GM12878 (cell line): ENCODE data around the gene TENT4B. TPM values are rescaled to one million over a fixed set of nuclear protein-coding genes. Genes with fewer than 3 reads are reported as not detected.

ENCODE experiments used
- ATAC-seq: fragments of 200-7000 bp; cut with Tn5 transposase; 3 replicates; pipeline ENCODE4 v1.9.1; 2020; ENCODE audit warnings: mild to moderate bottlenecking, moderate library complexity
- BruUV-seq: library from RNA; stranded (reverse); fragments of 400-500 nt; replicated peaks from 2 replicates; lab custom pipeline; 2021; lab: Mats Ljungman, UMichigan
- CTCF ChIA-PET: fragments of 300-600 bp; sonication (Branson Sonifier 250); formaldehyde crosslinking; extraction: SDS; loops from one replicate; lab custom pipeline; 2021; ENCODE audit warnings: inconsistent platforms; lab: Yijun Ruan, JAX
- POLR2A ChIA-PET: fragments of 350-600 bp; formaldehyde crosslinking; extraction: SDS; loops from one replicate; lab custom pipeline; 2021; ENCODE audit warnings: inconsistent platforms; lab: Charles Lee
- RAD21 ChIA-PET: fragments of 300-600 bp; sonication (Branson Sonifier 250); formaldehyde crosslinking; loops from one replicate; lab custom pipeline; 2023; ENCODE audit warnings: antibody characterized with exemption; ENCODE audit not compliant: unreplicated experiment; lab: Charles Lee
- SMC1A ChIA-PET: fragments of 300-600 bp; sonication (Branson Sonifier 250); formaldehyde crosslinking; loops from one replicate; lab custom pipeline; 2023; ENCODE audit not compliant: unreplicated experiment, uncharacterized antibody; lab: Charles Lee
- DNase-seq: peaks from one replicate; pipeline ENCODE4 v3.0.0-alpha.2; 2011; ENCODE audit warnings: low read depth, low spot score
- FAIRE-seq: peaks from 3 replicates; lab custom pipeline; 2011; peaks lifted over from hg19 to GRCh38; lab: Jason Lieb, UNC
- H2AFZ ChIP-seq: 2 replicates; pipeline ENCODE4 v1.6.0; 2011; ENCODE audit warnings: low read depth, low read length, control low read depth; ENCODE audit not compliant: control insufficient read depth
- H3K27ac ChIP-seq: 2 replicates; pipeline ENCODE4 v1.5.1; 2011; ENCODE audit warnings: control low read depth; ENCODE audit not compliant: control insufficient read depth, insufficient read depth
- H3K27me3 ChIP-seq, 2 experiments: replicated peaks in 1 of 2; 2 replicates each; pipeline versions ENCODE4 v1.6.0 to v1.6.1; 2011; ENCODE audit warnings: low read length in 1 of 2; ENCODE audit not compliant: control insufficient read depth in 2 of 2, insufficient read depth in 2 of 2
- H3K36me3 ChIP-seq, 2 experiments: 2 replicates each; pipeline ENCODE4 v1.5.1; 2011; ENCODE audit warnings: low read length in 1 of 2; ENCODE audit not compliant: control insufficient read depth in 2 of 2, insufficient read depth in 2 of 2
- H3K4me1 ChIP-seq: 2 replicates; pipeline ENCODE4 v1.6.1; 2011; ENCODE audit warnings: mild to moderate bottlenecking, low read length, moderate library complexity, mixed read lengths; ENCODE audit not compliant: control insufficient read depth, insufficient read depth
- H3K4me2 ChIP-seq: 2 replicates; pipeline ENCODE4 v1.6.0; 2011; ENCODE audit warnings: control low read depth; ENCODE audit not compliant: control insufficient read depth, insufficient read depth
- H3K4me3 ChIP-seq: fragments of 200-600 bp; sonication (generic); 2 replicates; pipeline ENCODE4 v1.5.1; 2016
- H3K79me2 ChIP-seq: 2 replicates; pipeline ENCODE4 v1.6.0; 2011; ENCODE audit warnings: low read length; ENCODE audit not compliant: control insufficient read depth, insufficient read depth
- H3K9ac ChIP-seq: 2 replicates; pipeline ENCODE4 v1.8.0; 2011; ENCODE audit warnings: low read length, control low read depth, mixed read lengths; ENCODE audit not compliant: control insufficient read depth, insufficient read depth
- H3K9me3 ChIP-seq: replicated peaks from 3 replicates; pipeline ENCODE4 v1.5.1; 2011; ENCODE audit warnings: mild to moderate bottlenecking, low read length; ENCODE audit not compliant: control insufficient read depth, insufficient read depth
- H4K20me1 ChIP-seq: 2 replicates; pipeline ENCODE4 v1.6.0; 2011; ENCODE audit not compliant: control insufficient read depth, insufficient read depth
- BRCA1 ChIP-seq: IDR thresholded peaks from 2 replicates; pipeline ENCODE4 v1.6.1; 2011; ENCODE audit warnings: low read depth, low read length, improper control_type of control experiment
- CHD4 ChIP-seq: fragments of 200-600 bp; sonication (generic); IDR thresholded peaks from 2 replicates; pipeline ENCODE4 v1.6.1; 2016; ENCODE audit warnings: mild to moderate bottlenecking
- CREB1 ChIP-seq: IDR thresholded peaks from 2 replicates; pipeline ENCODE4 v1.6.1; 2012; ENCODE audit warnings: low read depth, mild to moderate bottlenecking, inconsistent platforms
- EGR1 ChIP-seq, 2 experiments: IDR thresholded peaks; 1 replicate in 1 of 2; 2 replicates in 1 of 2; pipeline ENCODE4 v1.6.1; 2011 to 2012; ENCODE audit warnings: low read depth in 2 of 2, low read length in 2 of 2, borderline replicate concordance in 1 of 2, mild to moderate bottlenecking in 1 of 2, moderate library complexity in 1 of 2
- FOS ChIP-seq: IDR thresholded peaks from 3 replicates; pipeline ENCODE4 v1.6.1; 2011; ENCODE audit warnings: borderline replicate concordance; ENCODE audit not compliant: insufficient read length; ENCODE audit errors: extremely low read depth
- HDAC2 ChIP-seq: fragments of 200-600 bp; sonication (generic); IDR thresholded peaks from 2 replicates; pipeline ENCODE4 v1.6.1; 2017
- LARP7 ChIP-seq: fragments of 450-650 bp; IDR thresholded peaks from 2 replicates; pipeline ENCODE4 v1.6.1; 2017; ENCODE audit warnings: mild to moderate bottlenecking
- NR2C2 ChIP-seq: IDR thresholded peaks from 2 replicates; pipeline ENCODE4 v1.6.1; 2011; ENCODE audit warnings: borderline replicate concordance, low read depth; ENCODE audit not compliant: control insufficient read depth, insufficient read length
- PKNOX1 ChIP-seq: fragments of 450-650 bp; IDR thresholded peaks from 2 replicates; pipeline ENCODE4 v1.6.1; 2016; ENCODE audit warnings: mild to moderate bottlenecking
- POLR2AphosphoS2 ChIP-seq: IDR thresholded peaks from 2 replicates; pipeline ENCODE4 v1.6.1; 2011; ENCODE audit warnings: low read depth, mild to moderate bottlenecking, low read length, improper control_type of control experiment, moderate library complexity
- POU2F2 ChIP-seq: IDR thresholded peaks from 3 replicates; pipeline ENCODE4 v1.6.1; 2011; ENCODE audit warnings: low read depth, mild to moderate bottlenecking, low read length, borderline replicate concordance
- RAD51 ChIP-seq: fragments of 450-650 bp; IDR thresholded peaks from 2 replicates; pipeline ENCODE4 v1.6.1; 2016; ENCODE audit warnings: moderate library complexity, mild to moderate bottlenecking, inconsistent platforms
- RBBP5 ChIP-seq: fragments of 200-600 bp; sonication (generic); conservative IDR thresholded peaks from 2 replicates; pipeline ENCODE4 v1.6.1; 2016
- SMARCA5 ChIP-seq: fragments of 450-650 bp; IDR thresholded peaks from 2 replicates; pipeline ENCODE4 v1.6.1; 2017; ENCODE audit warnings: mild to moderate bottlenecking
- SRF ChIP-seq, 2 experiments: IDR thresholded peaks; 2 replicates each; pipeline ENCODE4 v1.6.1; 2011; ENCODE audit warnings: low read depth in 2 of 2, low read length in 2 of 2, mild to moderate bottlenecking in 1 of 2, moderate library complexity in 1 of 2
- ZBED1 ChIP-seq: IDR thresholded peaks from 2 replicates; pipeline ENCODE4 v1.6.1; 2016; ENCODE audit warnings: borderline replicate concordance
- WGBS: methylation state at CpG from one replicate; pipeline ENCODE4 v1.1.6; 2016; ENCODE audit warnings: low lambda C conversion rate; ENCODE audit not compliant: insufficient replicate concordance, insufficient coverage; ENCODE audit errors: missing lambda C conversion rate; 5-methylcytosine and 5-hydroxymethylcytosine counted together
- in situ Hi-C: fragments of 300-500 bp; cut with MboI; formaldehyde crosslinking; loops from 9 replicates; pipeline ENCODE4 v1.14.3; 2018; ENCODE audit warnings: mixed read lengths
- intact Hi-C: fragments of 100-400 bp; cut with micrococcal nuclease; formaldehyde crosslinking; loops from one replicate; pipeline ENCODE4 v1.14.2; 2022; ENCODE audit not compliant: unreplicated experiment
- polyA plus RNA-seq, 11 experiments: library from polyadenylated mRNA; depleted of rRNA in 4 of 11; unstranded in 6 of 11; stranded (reverse) in 5 of 11; fragments of >200 nt; fragmentation: Nextera tagmentation in 4 of 11; fragmentation: Illumina TruSeq in 1 of 11; extraction: Ambion mirVana in 4 of 11; extraction: Trizol in 1 of 11; gene quantifications; 1 replicate in 1 of 11; 2 replicates in 10 of 11; pipeline versions ENCODE4 v1.2.1 to v1.2.3, GENCODE V29; 2011 to 2016; ENCODE audit warnings: inconsistent platforms in 2 of 11, missing spikeins in 2 of 11, low read depth in 1 of 11
- total RNA-seq, 4 experiments: library from RNA; depleted of rRNA in 3 of 4; stranded (reverse); fragments of >200 nt in 3 of 4; fragmentation: Illumina TruSeq in 1 of 4; extraction: Trizol in 1 of 4; gene quantifications; 2 replicates each; pipeline versions ENCODE4 v1.2.1 to v1.2.3, GENCODE V29; 2013 to 2021
- TF ChIP-seq, protein P1 (sequence below): fragments of 450-650 bp; IDR thresholded peaks from 2 replicates; pipeline ENCODE4 v1.6.1; 2017; ENCODE audit warnings: mild to moderate bottlenecking, moderate library complexity

The TENT4B gene
- total and polyA plus RNA-seq, 10 of the 15 experiments (the other 5 are each of a cell fraction or from before 2014, with no cell fraction given) = 4.4 to 16.7 (median 10.8) TPM

GRCh38 chr16:50121721-50122445 lies 31.2 kb upstream of the TENT4B start (continued):
- TF ChIP-seq POU2F2 (peak; percentile 85; the same call in 2 of the 3 replicates), EGR1 (IDR thresholded peaks at IDR 0.05; ENCODE audit: borderline replicate concordance in 1 of 2, low read depth in 2 of 2, low read length in 2 of 2) (no peak), RBBP5 (no peak), FOS (no peak), NR2C2 (no peak)

GRCh38 chr16:50123417-50123816 lies 29.7 kb upstream of the TENT4B start:
- no peak overlapping the region for H3K9ac ChIP-seq
- 89% methylated on average over 1 of the region's 1 CpG for WGBS
- in situ Hi-C loops = no loop called here
- intact Hi-C loops = no loop called here
- H3K9me3 ChIP-seq = peaks cover 1% of the 10 kb centered on the region; the same call in 1 of the 3 replicates
- POLR2A ChIA-PET = interaction anchor here (3.4 kb wide), 1 partner anchor 28 kb away, joined by 18 read pairs; no protein-coding TSS in a partner anchor
- RAD21 ChIA-PET = no interaction called here
- H3K27ac ChIP-seq = no peak overlapping the region
- H3K36me3 ChIP-seq = no peaks in the 10 kb centered on the region
- no peak for ATAC-seq
- no peak overlapping the region for H3K4me3 ChIP-seq
- TF ChIP-seq HDAC2 (no peak), ZBED1 (no peak), BRCA1 (no peak), PKNOX1 (no peak), SMARCA5 (no peak), CREB1 (no peak), LARP7 (no peak), RAD51 (no peak), SRF (IDR thresholded peaks at IDR 0.05; ENCODE audit: low read depth in 2 of 2, low read length in 2 of 2) (no peak), CHD4 (no peak), POLR2AphosphoS2 (no peak)
- TF ChIP-seq, protein P1, sequence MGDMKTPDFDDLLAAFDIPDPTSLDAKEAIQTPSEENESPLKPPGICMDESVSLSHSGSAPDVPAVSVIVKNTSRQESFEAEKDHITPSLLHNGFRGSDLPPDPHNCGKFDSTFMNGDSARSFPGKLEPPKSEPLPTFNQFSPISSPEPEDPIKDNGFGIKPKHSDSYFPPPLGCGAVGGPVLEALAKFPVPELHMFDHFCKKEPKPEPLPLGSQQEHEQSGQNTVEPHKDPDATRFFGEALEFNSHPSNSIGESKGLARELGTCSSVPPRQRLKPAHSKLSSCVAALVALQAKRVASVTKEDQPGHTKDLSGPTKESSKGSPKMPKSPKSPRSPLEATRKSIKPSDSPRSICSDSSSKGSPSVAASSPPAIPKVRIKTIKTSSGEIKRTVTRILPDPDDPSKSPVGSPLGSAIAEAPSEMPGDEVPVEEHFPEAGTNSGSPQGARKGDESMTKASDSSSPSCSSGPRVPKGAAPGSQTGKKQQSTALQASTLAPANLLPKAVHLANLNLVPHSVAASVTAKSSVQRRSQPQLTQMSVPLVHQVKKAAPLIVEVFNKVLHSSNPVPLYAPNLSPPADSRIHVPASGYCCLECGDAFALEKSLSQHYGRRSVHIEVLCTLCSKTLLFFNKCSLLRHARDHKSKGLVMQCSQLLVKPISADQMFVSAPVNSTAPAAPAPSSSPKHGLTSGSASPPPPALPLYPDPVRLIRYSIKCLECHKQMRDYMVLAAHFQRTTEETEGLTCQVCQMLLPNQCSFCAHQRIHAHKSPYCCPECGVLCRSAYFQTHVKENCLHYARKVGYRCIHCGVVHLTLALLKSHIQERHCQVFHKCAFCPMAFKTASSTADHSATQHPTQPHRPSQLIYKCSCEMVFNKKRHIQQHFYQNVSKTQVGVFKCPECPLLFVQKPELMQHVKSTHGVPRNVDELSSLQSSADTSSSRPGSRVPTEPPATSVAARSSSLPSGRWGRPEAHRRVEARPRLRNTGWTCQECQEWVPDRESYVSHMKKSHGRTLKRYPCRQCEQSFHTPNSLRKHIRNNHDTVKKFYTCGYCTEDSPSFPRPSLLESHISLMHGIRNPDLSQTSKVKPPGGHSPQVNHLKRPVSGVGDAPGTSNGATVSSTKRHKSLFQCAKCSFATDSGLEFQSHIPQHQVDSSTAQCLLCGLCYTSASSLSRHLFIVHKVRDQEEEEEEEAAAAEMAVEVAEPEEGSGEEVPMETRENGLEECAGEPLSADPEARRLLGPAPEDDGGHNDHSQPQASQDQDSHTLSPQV = no peak
- TF ChIP-seq, all 136 proteins: peak for 0
- Histone ChIP-seq H3K27me3 (no peaks in the 10 kb centered on the region), H4K20me1 (no peaks in the 10 kb centered on the region), H3K79me2 (no peaks in the 10 kb centered on the region), H2AFZ (no peak overlapping the region), H3K4me1 (peaks cover 32% of the 10 kb centered on the region), H3K4me2 (no peak overlapping the region)
- no peak for FAIRE-seq
- SMC1A ChIA-PET = interaction anchor here (0.9 to 1.5 kb wide), 6 partner anchors 29 to 232 kb away, joined by 3 to 5 read pairs (median 4); partner anchors contain the start of gene CNEP1R1
- BruUV-seq = no TSS peak
- no peak for DNase-seq
- CTCF ChIA-PET = interaction anchor here (1.0 to 3.0 kb wide), 4 partner anchors 28 to 231 kb away, joined by 3 to 11 read pairs (median 6); no protein-coding TSS in a partner anchor
